SHP77 (cell line): ENCODE results near the gene ATP13A1.
"Not testable (repeated sequence)": the region's sequence is repeated elsewhere in the genome, so short reads cannot be mapped to it uniquely, and the experiment has no call there.

Source experiments
- DNase-seq, 2 experiments: peaks; one replicate each; lab custom pipeline; 2025; lab: John Stamatoyannopoulos, UW

Gene ATP13A1

DNA sequence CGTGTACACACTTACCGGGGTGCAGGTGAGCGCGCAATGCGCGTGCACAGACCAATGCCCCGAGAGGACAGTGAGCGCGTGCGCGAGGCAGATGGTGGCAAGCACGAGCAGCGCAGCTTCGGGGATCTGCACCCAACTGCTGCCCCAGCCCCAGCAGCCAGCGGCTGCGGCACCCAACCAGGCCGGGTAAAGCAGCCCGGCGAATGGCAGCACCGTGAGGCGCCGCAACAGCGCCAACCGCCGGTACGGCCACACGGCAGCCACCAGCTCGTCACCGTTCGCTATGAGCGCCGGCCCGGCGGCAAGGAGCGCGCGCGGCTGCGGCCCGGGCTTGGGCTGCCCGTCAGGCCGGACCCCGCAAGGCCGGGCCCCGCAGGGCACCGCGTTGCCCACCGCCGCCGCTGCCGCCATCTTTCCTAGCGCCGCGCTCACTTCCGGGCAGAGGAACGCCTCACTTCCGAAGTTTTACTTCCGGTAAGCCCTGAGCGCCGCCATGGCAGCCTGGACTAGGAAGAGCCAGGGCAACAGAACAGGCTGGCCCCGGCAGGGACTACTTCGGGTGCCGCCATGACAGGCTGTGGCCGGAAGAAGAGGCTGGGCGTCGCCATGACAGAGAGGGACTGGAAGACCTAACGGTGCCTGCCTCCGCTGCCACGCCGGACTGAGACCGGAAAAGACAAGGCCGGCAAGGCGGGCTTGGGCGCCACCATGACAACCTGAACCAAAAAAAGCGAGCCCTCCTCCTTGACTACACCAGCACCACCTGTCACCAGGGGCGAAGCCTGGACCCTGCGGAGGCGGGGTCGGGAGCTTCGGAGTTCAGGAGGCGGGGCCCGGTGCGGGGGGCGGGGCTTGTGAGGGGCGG lies at the start of gene ATP13A1:
Gene ATP13A1 (minus strand): TSS at position 421 of the 865 bp plus-strand sequence. CDS start 10 bp downstream, at position 411.
- DNase-seq: peak; percentile 95 to 98

DNA sequence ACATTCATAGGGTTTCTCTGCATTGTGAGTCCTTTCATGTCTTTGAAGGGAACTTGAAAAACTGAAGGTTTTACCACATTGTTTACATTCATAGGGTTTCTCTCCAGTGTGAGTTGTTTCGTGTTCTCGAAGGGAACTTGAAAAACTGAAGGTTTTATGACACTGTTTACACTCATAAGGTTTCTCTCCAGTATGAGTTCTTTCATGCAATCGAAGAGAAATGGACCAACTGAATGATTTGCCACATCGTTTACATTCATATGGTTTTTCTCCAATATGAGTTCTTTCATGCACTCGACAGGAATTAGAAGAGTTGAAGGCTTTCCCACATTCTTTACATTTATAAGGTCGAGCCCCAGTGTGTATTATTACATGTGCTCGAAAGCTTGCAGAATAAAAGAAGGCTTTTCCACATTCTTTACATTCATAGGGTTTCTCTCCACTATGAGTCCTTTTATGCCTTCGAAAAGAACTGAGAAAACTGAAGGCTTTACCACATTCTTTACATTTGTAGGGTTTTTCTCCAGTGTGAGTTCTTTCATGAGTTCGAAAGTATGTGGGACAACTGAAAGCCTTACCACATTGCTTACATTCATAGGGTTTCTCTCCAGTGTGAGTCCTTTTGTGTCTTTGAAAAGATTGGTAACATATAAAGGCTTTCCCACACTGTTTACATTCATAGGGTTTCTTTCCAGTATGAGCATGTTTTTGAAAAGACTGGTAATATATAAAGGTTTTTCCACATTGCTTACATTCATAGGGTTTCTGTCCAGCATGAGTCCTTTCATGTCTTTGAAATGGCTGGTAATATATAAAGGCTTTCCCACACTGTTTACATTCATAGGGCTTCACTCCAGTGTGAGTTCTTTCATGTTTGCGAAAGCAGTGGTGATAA lies 48.7 kb upstream of the ATP13A1 start:
- DNase-seq: no peak

DNA sequence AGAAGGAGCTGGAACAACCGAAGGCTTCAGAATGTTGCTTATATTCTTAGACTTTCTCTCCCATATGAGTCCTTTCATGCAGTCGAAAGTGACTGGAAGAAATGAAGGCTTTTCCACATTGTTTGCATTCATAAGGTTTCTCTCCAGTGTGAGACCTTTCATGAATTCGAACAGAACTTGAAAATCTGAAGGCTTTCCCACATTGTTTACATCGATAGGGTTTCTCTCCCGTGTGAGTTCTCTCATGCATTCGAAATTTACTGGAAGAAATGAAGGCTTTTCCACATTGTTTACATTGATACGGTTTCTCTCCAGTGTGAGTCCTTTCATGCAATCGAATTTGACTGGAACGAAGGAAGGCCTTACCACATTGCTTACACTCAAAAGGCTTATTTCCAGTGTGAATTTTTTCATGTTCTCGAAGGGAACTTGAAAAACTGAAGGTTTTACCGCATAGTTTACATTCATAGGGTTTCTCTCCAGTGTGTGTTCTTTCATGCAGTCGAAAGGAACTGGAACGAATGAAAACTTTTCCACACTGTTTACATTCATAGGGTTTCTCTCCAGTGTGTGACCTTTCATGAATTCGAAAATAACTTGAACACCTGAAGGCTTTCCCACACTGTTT lies 47.9 kb upstream of the ATP13A1 start:
- no peak for DNase-seq

DNA sequence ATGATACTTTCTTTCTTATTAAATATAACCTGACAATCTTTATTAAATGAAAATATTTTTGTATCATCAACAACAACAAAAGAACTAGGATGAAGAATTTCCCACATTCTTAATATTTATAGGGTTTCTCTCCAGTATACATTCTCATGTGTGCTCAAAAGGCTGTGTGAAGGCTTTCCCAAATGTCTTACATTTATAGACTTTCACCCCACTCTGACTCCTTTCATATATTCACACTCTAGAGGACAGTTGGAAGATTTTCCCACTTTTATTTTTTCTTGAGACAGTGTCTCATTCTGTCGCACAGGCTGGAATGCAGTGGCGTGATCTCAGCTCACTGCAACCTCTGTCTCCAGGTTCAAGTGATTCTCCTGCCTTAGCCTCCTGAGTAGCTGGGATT lies 47.0 kb upstream of the ATP13A1 start:
- no peak for DNase-seq

- DNase-seq: no peak
These were observed 41.4 kb upstream of the ATP13A1 start for GRCh38 chr19:19704836-19705235.

- DNase-seq: not testable (repeated sequence)
These were observed 37.0 kb upstream of the ATP13A1 start for GRCh38 chr19:19700493-19700892.

DNA sequence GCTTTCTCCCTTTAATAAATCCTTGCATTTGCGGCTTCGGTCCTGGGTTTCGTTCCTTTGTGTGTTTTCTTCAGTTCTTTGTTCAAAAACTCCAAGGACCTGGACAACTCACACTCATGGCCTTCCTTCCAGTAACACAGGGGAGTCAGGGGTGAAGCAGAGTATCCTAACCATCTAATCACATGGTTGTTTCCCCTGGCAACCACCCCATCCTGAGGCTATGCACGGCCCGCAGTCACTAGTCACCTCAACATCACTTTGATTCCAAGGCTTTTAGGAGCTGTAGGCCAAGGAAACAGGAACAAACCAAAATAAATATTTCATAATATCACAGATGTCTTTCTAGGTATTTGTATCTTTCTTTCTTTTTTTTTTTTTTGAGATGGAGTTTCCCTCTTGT lies 34.1 kb upstream of the ATP13A1 start:
- DNase-seq: no peak

DNA sequence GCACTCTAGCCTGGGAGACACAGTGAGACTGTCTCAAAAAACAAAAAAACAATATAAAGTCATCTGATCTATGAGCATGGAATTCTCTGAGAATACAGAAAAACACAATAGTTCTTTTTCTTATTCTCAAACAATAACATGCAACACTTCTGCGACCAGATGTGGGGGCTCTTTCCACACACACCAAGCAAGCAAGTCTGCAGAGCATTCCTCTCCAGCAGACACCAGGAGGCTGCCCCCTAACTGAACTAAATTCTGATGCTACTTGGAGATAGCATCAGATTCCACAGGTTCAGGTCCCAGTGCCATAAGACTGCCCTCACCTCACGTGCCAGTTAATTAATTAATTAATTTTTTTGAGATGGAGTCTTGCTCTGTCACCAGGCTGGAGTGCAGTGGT lies 32.9 kb upstream of the ATP13A1 start:
- no peak for DNase-seq

DNA sequence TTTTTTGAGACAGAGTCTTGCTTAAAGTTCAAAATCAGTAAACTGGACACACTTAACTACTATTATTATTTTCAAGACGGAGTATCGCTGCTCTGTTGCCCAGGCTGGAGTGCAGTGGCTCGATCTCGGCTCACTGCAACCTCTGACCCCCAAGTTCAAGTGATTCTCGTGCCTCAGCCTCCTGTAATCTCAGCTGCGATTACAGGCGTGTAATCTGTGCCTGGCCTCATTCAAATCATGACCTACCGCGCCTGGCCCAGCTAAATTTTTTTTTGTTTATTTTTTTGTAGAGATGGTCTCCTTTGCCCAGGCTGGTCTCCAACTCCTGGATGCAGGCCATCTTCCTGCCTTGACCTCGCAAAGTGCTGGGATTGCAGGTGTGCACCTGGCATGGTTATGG lies 28.2 kb upstream of the ATP13A1 start:
- DNase-seq: no peak

DNA sequence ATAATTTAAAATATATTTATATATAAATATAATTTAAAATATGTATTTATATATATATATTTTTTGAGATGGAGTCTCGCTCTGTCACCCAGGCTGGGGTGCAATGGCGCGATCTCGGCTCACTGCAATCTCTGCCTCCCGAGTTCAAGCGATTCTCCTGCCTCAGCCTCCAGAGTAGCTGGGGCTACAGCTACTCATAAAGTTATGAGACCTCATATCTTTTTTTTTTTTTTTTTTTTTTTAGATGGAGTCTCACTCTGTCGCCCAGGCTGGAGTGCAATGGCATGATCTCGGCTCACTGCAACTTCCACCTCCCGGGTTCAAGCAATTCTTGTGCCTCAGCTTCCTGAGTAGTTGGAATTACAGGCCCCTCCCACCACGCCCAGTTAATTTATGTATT lies 25.5 kb upstream of the ATP13A1 start:
- DNase-seq: not testable (repeated sequence)

DNA sequence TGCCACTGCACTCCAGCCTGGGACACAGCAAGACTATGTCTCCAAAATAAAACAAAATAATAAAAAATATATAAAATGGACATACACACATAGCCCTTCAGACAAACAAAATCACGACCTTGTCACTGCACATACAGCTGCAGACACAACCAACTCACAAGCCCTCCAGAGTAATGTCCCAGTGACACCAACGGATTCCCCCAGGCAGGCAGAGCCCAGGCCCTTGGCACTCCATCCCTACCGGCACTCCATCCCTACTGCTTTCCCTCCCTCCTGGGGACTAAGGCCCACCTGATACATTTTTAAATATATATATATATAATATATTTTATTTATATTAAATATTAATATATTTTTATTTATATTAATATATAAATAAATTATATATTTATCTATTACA lies 23.6 kb upstream of the ATP13A1 start:
- DNase-seq: no peak

DNA sequence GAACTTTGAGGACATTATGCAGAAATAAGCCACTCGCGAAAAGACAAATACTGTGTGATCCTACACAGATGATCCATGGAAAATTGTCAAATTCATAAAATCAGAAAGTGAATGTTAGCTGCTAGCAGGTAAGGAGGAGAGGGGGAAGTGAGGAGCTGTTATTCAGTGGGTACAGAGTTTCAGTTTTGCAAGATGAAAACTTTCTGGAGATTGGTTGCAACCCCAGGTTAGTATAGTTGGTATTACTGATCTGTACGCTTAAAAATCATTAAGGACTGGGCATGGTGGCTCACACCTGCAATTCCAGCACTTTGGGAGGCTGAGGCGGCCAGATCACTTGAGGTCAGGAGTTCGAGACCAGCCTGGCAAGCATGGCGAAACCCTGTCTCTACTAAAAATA lies 23.1 kb upstream of the ATP13A1 start:
- no peak for DNase-seq

DNA sequence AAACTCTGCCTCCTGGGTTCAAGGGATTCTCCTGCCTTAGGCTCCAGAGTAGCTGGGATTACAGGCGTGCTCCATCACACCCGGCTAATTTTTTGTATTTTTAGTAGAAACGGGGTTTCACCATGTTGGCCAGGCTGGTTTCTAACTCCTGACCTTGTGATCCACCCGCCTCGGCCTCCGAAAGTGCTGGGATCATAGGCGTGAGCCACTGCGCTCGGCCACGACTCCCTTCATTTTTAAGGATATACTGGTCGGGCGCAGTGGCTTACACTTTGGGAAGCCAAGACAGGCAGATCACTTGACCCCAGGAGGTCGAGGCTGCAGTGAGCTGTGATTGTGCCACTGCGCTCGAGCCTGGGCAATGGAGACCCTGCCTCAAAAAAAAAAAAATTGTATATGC lies 22.6 kb upstream of the ATP13A1 start:
- not testable (repeated sequence) for DNase-seq

DNA sequence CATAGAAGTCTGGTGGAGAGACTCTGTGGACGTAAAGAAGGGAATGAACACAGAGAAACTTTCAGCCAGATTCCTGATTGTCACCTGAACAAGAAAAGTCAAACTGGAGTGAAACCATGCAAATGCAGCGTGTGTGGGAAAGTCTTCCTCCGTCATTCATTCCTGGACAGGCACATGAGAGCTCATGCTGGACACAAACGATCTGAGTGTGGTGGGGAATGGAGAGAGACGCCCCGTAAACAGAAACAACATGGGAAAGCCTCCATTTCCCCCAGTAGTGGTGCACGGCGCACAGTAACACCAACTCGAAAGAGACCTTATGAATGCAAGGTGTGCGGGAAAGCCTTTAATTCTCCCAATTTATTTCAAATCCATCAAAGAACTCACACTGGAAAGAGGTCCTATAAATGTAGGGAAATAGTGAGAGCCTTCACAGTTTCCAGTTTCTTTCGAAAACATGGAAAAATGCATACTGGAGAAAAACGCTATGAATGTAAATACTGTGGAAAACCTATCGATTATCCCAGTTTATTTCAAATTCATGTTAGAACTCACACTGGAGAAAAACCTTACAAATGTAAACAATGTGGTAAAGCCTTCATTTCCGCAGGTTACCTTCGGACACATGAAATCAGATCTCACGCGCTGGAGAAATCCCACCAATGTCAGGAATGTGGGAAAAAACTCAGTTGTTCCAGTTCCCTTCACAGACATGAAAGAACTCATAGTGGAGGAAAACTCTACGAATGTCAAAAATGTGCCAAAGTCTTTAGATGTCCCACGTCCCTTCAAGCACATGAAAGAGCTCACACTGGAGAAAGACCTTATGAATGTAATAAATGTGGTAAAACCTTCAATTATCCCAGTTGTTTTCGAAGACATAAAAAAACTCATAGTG lies 15.9 kb upstream of the ATP13A1 start:
- no peak for DNase-seq

DNA sequence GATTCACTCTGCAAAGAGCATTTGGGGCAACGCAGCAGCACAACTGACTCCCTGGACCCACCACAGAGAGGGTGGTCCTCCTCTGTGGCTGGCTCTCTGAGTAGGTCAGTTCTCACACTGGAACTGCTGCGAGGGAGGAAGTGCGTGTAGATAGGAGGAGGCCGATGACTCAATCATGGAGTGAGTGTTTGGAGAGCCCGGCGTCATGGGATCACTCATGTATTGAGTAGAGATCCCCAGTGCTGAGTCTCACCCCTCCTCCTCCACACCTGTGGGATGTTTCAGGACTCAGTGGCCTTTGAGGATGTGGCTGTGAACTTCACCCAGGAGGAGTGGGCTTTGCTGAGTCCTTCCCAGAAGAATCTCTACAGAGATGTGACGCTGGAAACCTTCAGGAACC lies 14.1 kb upstream of the ATP13A1 start:
- DNase-seq: no peak

GRCh38 chr19:19674315-19674714 lies 10.8 kb upstream of the ATP13A1 start:
- DNase-seq: no peak

DNA sequence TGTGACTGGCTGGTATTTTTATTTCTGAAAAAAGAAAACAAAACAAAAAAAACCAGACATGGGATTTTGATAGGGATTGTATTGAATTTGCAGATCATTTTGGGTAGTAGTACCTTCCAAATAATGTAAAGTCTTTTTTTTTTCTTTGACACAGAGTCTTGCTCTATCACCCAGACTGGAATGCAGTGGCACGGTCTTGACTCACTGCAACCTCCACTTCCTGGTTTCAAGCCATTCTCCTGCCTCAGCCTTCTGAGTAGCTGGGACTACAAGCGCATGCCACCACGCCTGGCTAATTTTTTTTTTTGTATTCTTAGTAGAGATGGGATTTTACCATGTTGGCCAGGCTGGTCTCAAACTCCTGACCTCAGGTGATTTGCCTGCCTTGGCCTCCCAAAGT lies 9.3 kb upstream of the ATP13A1 start:
- no peak for DNase-seq

DNA sequence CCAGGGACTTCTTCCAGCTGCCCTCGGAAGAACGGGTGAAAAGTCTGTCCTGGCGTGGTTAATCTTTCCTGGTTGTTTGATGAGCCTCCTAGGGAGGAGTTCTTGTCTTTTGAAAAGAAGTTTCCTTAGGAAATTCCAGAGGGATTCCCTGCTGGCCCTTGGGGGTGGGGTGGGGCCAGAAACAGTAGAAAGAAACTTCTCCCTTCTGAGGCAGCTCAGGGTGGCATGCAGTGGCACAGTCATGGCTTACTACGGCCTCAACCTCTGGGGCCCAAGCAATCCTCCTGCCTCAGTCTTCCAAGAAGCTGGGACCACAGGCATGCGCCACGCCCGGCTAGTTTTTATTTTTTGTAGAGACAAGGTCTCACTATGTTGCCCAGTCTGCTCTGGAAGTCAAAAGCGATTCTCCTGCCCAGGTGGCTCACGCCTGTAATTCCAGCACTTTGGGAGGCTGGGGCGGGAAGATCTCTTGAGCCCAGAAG lies 6.6 kb upstream of the ATP13A1 start:
- no peak for DNase-seq

DNA sequence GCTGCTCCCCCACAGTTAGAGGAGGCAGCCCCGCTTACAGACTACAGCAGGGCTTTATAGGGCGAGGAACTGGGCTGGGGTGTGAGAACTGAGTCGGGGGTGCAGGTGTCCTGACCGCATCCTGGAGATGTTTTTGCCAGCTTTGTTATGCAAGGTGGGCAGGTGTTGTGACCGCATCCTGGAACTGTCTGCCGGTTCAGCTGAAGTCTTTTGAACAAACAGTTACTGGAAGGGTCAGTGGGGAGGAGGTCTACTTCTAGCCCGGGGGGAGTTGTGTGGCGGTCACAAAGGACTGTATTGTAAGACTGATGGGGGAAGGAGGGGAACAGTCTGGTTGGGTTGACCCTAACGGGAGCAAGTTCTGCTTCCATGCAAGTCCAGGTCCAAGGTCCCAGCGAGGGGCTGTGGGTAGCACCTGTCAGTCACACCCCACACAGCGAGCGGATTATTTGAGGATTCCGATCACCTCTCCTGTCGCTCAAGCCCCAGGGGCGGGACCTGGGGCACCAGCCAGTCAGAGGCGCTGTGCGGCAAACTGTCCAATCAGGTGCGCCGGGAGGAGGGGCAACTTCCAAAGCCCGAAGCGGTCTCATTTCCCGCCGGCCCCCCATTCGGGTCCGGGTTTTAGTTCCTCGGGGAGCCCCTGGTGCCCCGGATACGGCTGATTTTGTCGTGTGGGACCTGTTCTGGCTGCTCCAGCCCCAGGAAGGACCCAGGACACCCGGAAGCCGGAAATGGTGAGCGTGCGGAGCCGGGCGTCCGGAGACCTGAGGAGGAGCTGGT lies 4.9 kb upstream of the ATP13A1 start, which contains the start of gene ZNF101:
Gene ZNF101 (plus strand): TSS at position 610 of the 783 bp plus-strand sequence. CDS start 125 bp downstream, at position 735.
- DNase-seq: peak; percentile 91 to 98

DNA sequence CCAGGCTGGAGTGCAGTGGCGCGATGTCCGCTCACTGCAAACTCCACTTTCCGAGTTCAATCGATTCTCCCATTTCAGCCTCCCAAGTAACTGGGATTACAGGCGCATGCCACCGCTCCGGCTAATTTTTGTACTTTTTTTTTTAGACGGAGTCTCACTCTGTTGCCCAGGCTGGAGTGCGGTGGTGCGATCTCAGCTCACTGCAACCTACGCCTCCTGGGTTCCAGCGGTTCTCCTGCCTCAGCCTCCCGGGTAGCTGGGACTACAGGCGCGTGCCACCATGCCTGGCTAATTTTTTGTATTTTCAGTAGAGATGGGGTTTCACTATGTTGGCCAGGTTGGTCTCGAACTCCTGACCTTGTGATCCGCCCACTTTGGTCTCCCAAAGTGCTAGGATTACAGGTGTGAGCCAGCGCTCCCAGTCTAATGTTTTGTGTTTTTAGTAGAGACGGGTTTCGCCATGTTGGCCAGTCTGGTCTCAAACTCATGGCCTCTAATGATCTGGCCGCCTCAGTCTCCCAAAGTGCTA lies 2.0 kb upstream of the ATP13A1 start:
- not testable (repeated sequence) for DNase-seq
